Stimulated activated CD8-positive, alpha-beta memory T cell treated with anti-CD3 and anti-CD28 coated beads, Interleukin-4, amount 100 ng/mL, for 24 hours (primary cell): ENCODE measurements around the gene NANOS2.
"Not testable (repeated sequence)": the region's sequence is repeated elsewhere in the genome, so short reads cannot be mapped to it uniquely, and the experiment has no call there.

ENCODE experiments used
- DNase-seq: peaks from one replicate; pipeline ENCODE4 v3.0.0-alpha.2; 2020; ENCODE audit warnings: low read depth

NANOS2 gene

GRCh38 chr19:45874620-45874966 lies 40.0 kb downstream of the NANOS2 start:
- DNase-seq, result no peak

GRCh38 chr19:45873219-45873772 lies 41.3 kb downstream of the NANOS2 start:
- DNase-seq, result no peak

DNA sequence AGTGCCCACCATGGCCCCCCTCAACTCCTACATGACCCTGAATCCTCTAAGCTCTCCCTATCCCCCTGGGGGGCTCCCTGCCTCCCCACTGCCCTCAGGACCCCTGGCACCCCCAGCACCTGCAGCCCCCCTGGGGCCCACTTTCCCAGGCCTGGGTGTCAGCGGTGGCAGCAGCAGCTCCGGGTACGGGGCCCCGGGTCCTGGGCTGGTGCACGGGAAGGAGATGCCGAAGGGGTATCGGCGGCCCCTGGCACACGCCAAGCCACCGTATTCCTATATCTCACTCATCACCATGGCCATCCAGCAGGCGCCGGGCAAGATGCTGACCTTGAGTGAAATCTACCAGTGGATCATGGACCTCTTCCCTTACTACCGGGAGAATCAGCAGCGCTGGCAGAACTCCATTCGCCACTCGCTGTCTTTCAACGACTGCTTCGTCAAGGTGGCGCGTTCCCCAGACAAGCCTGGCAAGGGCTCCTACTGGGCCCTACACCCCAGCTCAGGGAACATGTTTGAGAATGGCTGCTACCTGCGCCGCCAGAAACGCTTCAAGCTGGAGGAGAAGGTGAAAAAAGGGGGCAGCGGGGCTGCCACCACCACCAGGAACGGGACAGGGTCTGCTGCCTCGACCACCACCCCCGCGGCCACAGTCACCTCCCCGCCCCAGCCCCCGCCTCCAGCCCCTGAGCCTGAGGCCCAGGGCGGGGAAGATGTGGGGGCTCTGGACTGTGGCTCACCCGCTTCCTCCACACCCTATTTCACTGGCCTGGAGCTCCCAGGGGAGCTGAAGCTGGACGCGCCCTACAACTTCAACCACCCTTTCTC lies 42.3 kb downstream of the NANOS2 start:
- DNase-seq, result no peak

GRCh38 chr19:45870798-45871197 lies 43.8 kb downstream of the NANOS2 start:
- DNase-seq, result no peak

- DNase-seq, result not testable (repeated sequence)
Measured at GRCh38 chr19:45867241-45867640, 47.3 kb downstream of the NANOS2 start.

DNA sequence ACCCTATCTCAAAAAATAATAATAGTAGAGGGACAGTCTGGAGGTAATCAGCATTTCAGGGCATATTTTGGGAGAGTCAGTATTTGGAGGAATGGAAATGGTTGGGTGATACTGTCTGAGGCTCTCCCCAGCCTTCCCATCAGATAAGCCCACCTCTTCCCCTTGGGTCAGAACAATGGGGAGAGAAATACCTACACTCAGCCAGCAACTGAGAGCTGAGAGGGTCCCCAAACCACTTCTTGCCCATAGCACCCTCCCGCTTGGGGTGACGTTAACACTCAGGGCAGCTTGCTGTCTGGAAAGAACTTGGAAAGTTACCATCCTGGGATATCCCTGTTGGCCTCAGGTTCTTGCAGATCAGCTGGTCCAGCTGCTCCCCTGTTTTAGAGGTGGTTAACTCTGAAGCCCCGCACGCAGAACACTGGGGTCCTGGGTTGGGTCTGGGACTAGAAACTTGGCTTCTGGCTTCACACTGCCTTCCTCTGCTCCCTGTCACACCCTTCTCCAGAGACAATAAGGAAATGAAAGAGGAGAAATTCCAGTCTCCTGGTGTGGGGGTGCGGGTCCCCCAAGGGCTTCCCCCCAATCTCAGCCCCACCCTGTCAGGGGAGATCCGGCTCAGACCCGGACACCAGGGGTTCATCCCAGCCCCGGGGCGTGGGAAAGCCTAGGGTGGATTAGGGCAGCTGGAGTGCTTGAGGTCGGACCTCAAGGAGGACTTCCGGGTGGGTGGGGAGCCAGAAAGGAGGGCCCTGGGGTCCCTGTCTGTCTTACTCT lies 48.0 kb downstream of the NANOS2 start:
- no peak for DNase-seq

GRCh38 chr19:45865269-45865948 lies 49.2 kb downstream of the NANOS2 start:
- no peak for DNase-seq

GRCh38 chr19:45864629-45865082 lies 49.9 kb downstream of the NANOS2 start:
- DNase-seq, result no peak

GRCh38 chr19:45863840-45864628 lies 50.5 kb downstream of the NANOS2 start, which contains the start of gene FOXA3:
Gene FOXA3, plus strand, starts transcription at chr19:45864326. Its CDS starts 131 bp downstream, at chr19:45864457.
- no peak for DNase-seq

GRCh38 chr19:45863335-45863839 lies 51.2 kb downstream of the NANOS2 start:
- no peak for DNase-seq
